Subcutaneous adipose tissue (tissue), 4 donors: ENCODE results near the gene CA9. TPM values are rescaled to one million over a fixed set of nuclear protein-coding genes. Genes with fewer than 3 reads are reported as not detected.

Experiments
- CTCF ChIP-seq: fragments of 450-650 bp; IDR thresholded peaks from one replicate; pipeline ENCODE4 v1.5.1; 2016; ENCODE audit warnings: low read depth, mild to moderate bottlenecking, control low read depth, antibody characterized with exemption, moderate library complexity
- total RNA-seq, 4 donors: library from RNA; depleted of rRNA; stranded (reverse); fragments of >200 nt; gene quantifications; one replicate each; pipeline ENCODE4 v1.1.0, GENCODE V29; 2016

Gene CA9
- total RNA-seq, 4 donors from 2014 or later: not detected

DNA sequence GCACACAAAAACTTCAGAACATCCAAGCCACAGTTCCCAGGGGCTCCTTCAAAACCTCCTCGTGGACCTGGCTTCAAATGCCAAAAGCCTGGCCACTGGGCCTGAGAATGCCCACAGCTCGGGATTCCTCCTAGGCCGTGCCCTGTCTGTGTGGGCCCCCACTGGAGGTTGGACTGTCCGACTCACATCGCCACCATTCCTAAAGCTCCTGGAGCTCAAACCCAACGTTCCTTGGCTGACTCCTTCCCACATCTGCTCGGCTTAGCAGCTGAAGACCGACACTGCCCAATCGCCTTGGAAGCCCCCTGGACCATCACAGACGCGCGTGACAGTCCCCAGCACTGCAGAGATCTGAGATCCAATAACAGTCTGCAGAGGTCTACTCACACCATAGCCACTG is 30.7 kb upstream of the CA9 start:
- no peak for TF ChIP-seq CTCF

- TF ChIP-seq CTCF: no peak
These were observed 27.6 kb upstream of the CA9 start for GRCh38 chr9:35646153-35646532.

DNA sequence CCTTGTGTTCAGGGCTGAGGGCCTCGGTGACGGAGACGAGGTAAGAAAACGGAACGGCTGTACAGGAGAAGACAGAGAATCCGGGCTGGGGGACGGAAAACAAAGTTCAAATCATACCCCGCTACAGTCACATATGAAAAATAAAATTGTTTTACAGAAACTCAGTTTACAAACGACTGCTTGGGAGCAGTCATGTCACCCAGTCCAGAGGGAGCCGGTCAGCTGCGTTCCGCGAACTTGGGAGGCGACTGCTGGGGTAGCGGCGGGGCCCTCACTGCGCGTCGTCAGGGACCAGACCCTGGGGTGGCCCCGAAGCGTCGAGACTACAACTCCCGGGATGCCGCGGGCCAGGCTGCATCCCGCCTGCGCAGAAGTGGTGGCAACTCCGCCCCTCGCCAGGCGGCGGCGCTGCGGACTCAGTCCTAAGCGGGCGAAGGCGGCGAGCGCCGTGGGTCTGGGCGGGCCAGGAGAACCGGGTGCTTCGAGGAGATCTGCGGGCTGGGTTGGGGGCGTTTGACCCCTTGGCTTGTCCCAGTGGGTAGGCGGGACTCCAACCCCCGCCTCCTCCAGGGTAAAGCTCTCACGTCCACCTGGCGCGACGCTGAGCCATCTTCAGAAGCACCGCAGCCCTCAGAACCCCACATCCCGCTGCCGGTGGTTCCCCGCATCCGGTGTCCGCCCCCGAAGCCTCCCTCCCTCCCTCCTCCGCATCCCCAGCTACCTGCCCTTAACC is 27.0 kb upstream of the CA9 start:
- TF ChIP-seq CTCF: no peak

DNA sequence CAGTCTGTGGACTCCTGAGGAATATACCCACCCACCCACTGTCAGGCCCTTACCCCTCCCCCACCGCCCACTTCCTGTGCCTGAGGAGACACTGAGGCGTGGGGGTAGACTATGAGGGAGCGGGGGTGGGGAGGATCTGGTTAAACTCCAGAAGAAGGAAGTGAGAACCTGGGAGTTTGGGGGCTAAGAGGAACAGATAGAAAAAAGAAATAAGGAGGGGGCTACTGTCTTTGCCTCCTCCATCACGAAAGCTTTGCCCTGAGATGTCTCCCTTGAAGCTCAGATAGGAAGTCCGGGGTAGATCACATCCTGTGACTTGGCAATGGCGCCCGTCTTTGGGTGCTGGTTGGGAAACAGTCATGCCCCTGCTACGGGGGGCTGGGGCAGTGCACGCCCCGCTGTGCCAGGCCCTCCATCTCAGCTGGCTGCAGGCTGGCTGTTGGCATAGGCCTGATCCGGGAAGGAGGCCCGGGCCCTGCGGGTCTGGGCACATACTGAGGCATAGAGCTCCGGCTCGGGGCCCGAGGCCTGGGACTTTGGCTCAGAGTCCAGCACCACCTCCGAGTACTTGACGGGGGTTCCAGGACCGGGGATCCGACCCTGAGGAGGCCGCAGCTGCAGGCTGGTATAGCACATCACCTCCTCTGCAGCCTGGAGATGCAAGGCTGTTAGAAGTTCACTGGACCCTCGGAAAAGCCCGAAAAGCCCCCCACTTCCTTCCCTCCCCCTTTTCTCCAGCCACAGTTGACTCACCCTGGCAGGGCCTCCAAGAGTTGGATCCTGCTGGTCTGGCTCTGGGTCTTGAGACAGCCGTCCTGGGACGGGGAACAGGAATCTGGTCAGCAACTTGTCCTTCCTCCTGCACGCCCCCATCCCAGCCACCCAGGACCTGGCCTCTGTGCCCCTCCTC is 24.0 kb upstream of the CA9 start:
- no peak for TF ChIP-seq CTCF

DNA sequence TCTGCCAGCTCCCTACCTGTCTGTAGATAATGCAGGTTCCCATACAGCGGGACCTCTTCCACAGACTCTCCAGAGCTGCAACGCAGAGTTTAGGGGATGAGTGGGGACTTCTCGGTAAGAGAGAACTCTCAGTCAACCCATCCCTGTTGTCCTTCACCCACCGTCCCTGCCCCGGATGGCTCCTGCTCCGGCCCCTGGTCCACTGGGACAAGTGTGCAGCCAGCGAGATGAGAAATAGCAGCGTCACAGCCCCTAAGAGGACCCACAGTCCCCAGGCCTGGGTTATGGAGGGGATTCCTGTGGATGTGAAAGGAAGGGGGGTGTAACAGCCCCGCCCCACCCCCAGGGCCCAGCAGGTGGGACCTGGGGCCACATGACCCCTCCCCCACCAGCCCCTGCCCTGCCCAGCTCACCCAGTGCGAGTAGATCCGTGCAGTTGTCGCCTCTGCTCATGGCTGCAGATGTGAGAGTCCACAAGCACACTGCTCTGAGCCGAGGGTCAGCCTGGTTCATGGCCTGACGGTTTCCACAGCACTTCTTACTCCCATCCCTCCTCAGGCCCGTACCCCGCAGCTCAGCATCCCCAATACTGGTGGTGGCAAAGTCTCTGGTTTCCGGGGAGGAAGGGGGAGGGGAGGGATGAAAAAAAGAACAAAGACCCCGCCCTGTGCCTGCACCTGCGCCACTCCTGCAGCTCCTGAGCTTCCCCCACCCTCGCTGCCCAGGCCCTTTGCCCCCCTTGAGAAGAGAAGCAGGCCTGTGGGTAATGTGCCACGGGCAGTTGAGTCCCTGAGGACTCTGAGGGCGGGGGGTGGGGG is 23.2 kb upstream of the CA9 start, which contains the start of gene SIT1:
Gene SIT1 (minus strand): TSS at position 591 of the 818 bp plus-strand sequence. CDS start 78 bp downstream, at position 513.
- TF ChIP-seq CTCF: no peak

- TF ChIP-seq CTCF: no peak
These were observed 21.5 kb upstream of the CA9 start for GRCh38 chr9:35651956-35652828.
